Large intestine (tissue), 3 donors: ENCODE results near the gene AIMP1. TPM values are rescaled to one million over a fixed set of nuclear protein-coding genes. Genes with fewer than 3 reads are reported as not detected.
A peak's percentile ranks its signal among the peaks of the same experiment; 100 is the strongest.
"Not testable (repeated sequence)": the region's sequence is repeated elsewhere in the genome, so short reads cannot be mapped to it uniquely, and the experiment has no call there.

Experiments
- DNase-seq, 2 donors: peaks; one replicate each; pipeline versions ENCODE4 v3.0.0 to v3.0.0-alpha.2; 2013
- H3K27ac ChIP-seq: one replicate; pipeline ENCODE4 v1.5.1; 2013; ENCODE audit warnings: low read length
- H3K27me3 ChIP-seq: 2 replicates; pipeline ENCODE4 v1.6.1; 2013; ENCODE audit warnings: low read length; ENCODE audit not compliant: control insufficient read depth, insufficient read depth
- H3K36me3 ChIP-seq: 2 replicates; pipeline ENCODE4 v1.6.1; 2013; ENCODE audit warnings: low read length; ENCODE audit not compliant: control insufficient read depth, insufficient read depth
- H3K4me1 ChIP-seq: one replicate; pipeline ENCODE4 v1.6.1; 2013; ENCODE audit warnings: low read length; ENCODE audit not compliant: control insufficient read depth, insufficient read depth
- H3K4me3 ChIP-seq: one replicate; pipeline ENCODE4 v1.5.1; 2013; ENCODE audit warnings: low read length
- H3K9me3 ChIP-seq: one replicate; pipeline ENCODE4 v1.6.1; 2013; ENCODE audit warnings: mild to moderate bottlenecking, low read depth, low read length, moderate library complexity; ENCODE audit not compliant: control insufficient read depth
- WGBS: methylation state at CpG from one replicate; pipeline ENCODE4 v1.1.5; 2013; ENCODE audit warnings: low lambda C conversion rate; ENCODE audit not compliant: insufficient coverage; 5-methylcytosine and 5-hydroxymethylcytosine counted together
- polyA plus RNA-seq: library from polyadenylated mRNA; unstranded; fragments of 120-200 nt; gene quantifications from one replicate; pipeline ENCODE4 v1.2.1, GENCODE V29; 2013

AIMP1 gene
- polyA plus RNA-seq, 1 donor, result 58.4 TPM

GRCh38 chr4:106367072-106367471 lies 50.7 kb downstream of the AIMP1 start:
- DNase-seq, result no peak
- no peak overlapping the region for H3K4me3 ChIP-seq
- WGBS, result no CpG with 5 or more reads among the region's 5 CpGs
- H3K4me1 ChIP-seq, result no peaks in the 10 kb centered on the region
- H3K9me3 ChIP-seq, result no peaks in the 10 kb centered on the region
- H3K27me3 ChIP-seq, result no peaks in the 10 kb centered on the region
- no peak overlapping the region for H3K27ac ChIP-seq
- H3K36me3 ChIP-seq, result no peaks in the 10 kb centered on the region

- no peak within 1 kb of the TSS for H3K4me3 ChIP-seq
- H3K9me3 ChIP-seq, result no peaks in the 10 kb centered on the region
- H3K27ac ChIP-seq, result no peak within 1 kb of the TSS
- H3K36me3 ChIP-seq, result no peaks in the 10 kb centered on the region
- H3K4me1 ChIP-seq, result no peaks in the 10 kb centered on the region
- DNase-seq, result no peak
- H3K27me3 ChIP-seq, result no peaks in the 10 kb centered on the region
- 48% methylated on average over 3 of the region's 5 CpGs for WGBS
Measured at GRCh38 chr4:106368678-106369077, 52.3 kb downstream of the AIMP1 start, which contains the start of gene GIMD1. GIMD1 (minus strand) TSS chr4:106368778; CDS start chr4:106367435, 1,343 bp downstream.

- Histone ChIP-seq H3K4me1 (no peaks in the 10 kb centered on the region), H3K4me3 (no peak overlapping the region), H3K36me3 (no peaks in the 10 kb centered on the region), H3K9me3 (no peaks in the 10 kb centered on the region), H3K27me3 (no peaks in the 10 kb centered on the region), H3K27ac (no peak overlapping the region)
- DNase-seq, result peak; percentile 58 to 68
- WGBS, result 67% methylated on average over 3 of the region's 6 CpGs
Measured at GRCh38 chr4:106369456-106370060, 53.2 kb downstream of the AIMP1 start.

- no peaks in the 10 kb centered on the region for H3K9me3 ChIP-seq
- H3K4me1 ChIP-seq, result no peaks in the 10 kb centered on the region
- H3K27ac ChIP-seq, result no peak overlapping the region
- no peaks in the 10 kb centered on the region for H3K36me3 ChIP-seq
- DNase-seq, result no peak
- no peaks in the 10 kb centered on the region for H3K27me3 ChIP-seq
- no peak overlapping the region for H3K4me3 ChIP-seq
- WGBS, result 61% methylated on average over 2 of the region's 2 CpGs
Measured at GRCh38 chr4:106370214-106370613, 53.9 kb downstream of the AIMP1 start.

GRCh38 chr4:106371161-106371560 lies 54.8 kb downstream of the AIMP1 start:
- no peak for DNase-seq
- H3K9me3 ChIP-seq, result no peaks in the 10 kb centered on the region
- H3K4me1 ChIP-seq, result no peaks in the 10 kb centered on the region
- no peaks in the 10 kb centered on the region for H3K36me3 ChIP-seq
- no peak overlapping the region for H3K4me3 ChIP-seq
- H3K27ac ChIP-seq, result no peak overlapping the region
- H3K27me3 ChIP-seq, result no peaks in the 10 kb centered on the region

GRCh38 chr4:106373026-106373425 lies 56.7 kb downstream of the AIMP1 start:
- H3K9me3 ChIP-seq, result no peaks in the 10 kb centered on the region
- no peaks in the 10 kb centered on the region for H3K27me3 ChIP-seq
- H3K27ac ChIP-seq, result no peak overlapping the region
- no peak overlapping the region for H3K4me3 ChIP-seq
- 50% methylated on average over 1 of the region's 3 CpGs for WGBS
- H3K36me3 ChIP-seq, result no peaks in the 10 kb centered on the region
- no peaks in the 10 kb centered on the region for H3K4me1 ChIP-seq
- peak; percentile 4 to 55 for DNase-seq

- Histone ChIP-seq H3K36me3 (no peaks in the 10 kb centered on the region), H3K4me1 (no peaks in the 10 kb centered on the region), H3K4me3 (no peak overlapping the region), H3K27me3 (no peaks in the 10 kb centered on the region), H3K9me3 (peaks cover 4% of the 10 kb centered on the region), H3K27ac (no peak overlapping the region)
- DNase-seq, result no peak
Measured at GRCh38 chr4:106380179-106380578, 63.8 kb downstream of the AIMP1 start.

GRCh38 chr4:106384878-106385277 lies 68.5 kb downstream of the AIMP1 start:
- H3K36me3 ChIP-seq, result no peaks in the 10 kb centered on the region
- DNase-seq, result no peak
- no peaks in the 10 kb centered on the region for H3K27me3 ChIP-seq
- H3K4me3 ChIP-seq, result no peak overlapping the region
- H3K27ac ChIP-seq, result no peak overlapping the region
- H3K9me3 ChIP-seq, result peaks cover 8% of the 10 kb centered on the region
- WGBS, result no CpG with 5 or more reads among the region's 3 CpGs
- H3K4me1 ChIP-seq, result no peaks in the 10 kb centered on the region

- no peak overlapping the region for H3K27ac ChIP-seq
- no peaks in the 10 kb centered on the region for H3K36me3 ChIP-seq
- H3K4me1 ChIP-seq, result no peaks in the 10 kb centered on the region
- DNase-seq, result no peak
- no peak overlapping the region for H3K4me3 ChIP-seq
- WGBS, result no CpG with 5 or more reads among the region's 6 CpGs
- no peaks in the 10 kb centered on the region for H3K27me3 ChIP-seq
- H3K9me3 ChIP-seq, result peaks cover 8% of the 10 kb centered on the region
Measured at GRCh38 chr4:106385853-106386393, 69.6 kb downstream of the AIMP1 start.

- Histone ChIP-seq H3K4me3 (no peak overlapping the region), H3K27ac (no peak overlapping the region), H3K4me1 (no peaks in the 10 kb centered on the region), H3K36me3 (no peaks in the 10 kb centered on the region), H3K9me3 (peaks cover 7% of the 10 kb centered on the region), H3K27me3 (no peaks in the 10 kb centered on the region)
- WGBS, result 88% methylated on average over 1 of the region's 2 CpGs
- no peak for DNase-seq
Measured at GRCh38 chr4:106395582-106395981, 79.2 kb downstream of the AIMP1 start.

- not testable (repeated sequence) for H3K4me1 ChIP-seq
- WGBS, result no CpG with 5 or more reads among the region's 4 CpGs
Measured at GRCh38 chr4:106398898-106399297, 82.5 kb downstream of the AIMP1 start.

More at GRCh38 chr4:106398898-106399297, 82.5 kb downstream of the AIMP1 start:
- H3K27me3 ChIP-seq, H3K4me3 ChIP-seq, H3K27ac ChIP-seq, DNase-seq, H3K9me3 ChIP-seq, H3K36me3 ChIP-seq: not testable (repeated sequence)
